Naive thymus-derived CD4-positive, alpha-beta T cell (primary cell): ENCODE measurements around the gene XCR1. TPM values are rescaled to one million over a fixed set of nuclear protein-coding genes. Genes with fewer than 3 reads are reported as not detected.
"Not testable (repeated sequence)": the region's sequence is repeated elsewhere in the genome, so short reads cannot be mapped to it uniquely, and the experiment has no call there.

Experiments
- ATAC-seq: fragments of 150-1000 bp; cut with Tn5 transposase; 2 replicates; pipeline ENCODE4 v1.10.0; 2021; ENCODE audit warnings: mild to moderate bottlenecking, moderate library complexity
- CTCF ChIA-PET: fragments of 350-600 bp; sonication (Branson Sonifier 250); formaldehyde crosslinking; loops from one replicate; lab custom pipeline; 2021; ENCODE audit warnings: antibody characterized with exemption; lab: Charles Lee
- POLR2A ChIA-PET: fragments of 350-600 bp; sonication (Branson Sonifier 250); formaldehyde crosslinking; loops from one replicate; lab custom pipeline; 2021; ENCODE audit warnings: antibody characterized with exemption, inconsistent platforms; lab: Charles Lee
- DNase-seq, 9 donors: peaks; one replicate each; pipeline versions ENCODE4 v3.0.0 to v3.0.0-alpha.2; 2020 to 2022; ENCODE audit warnings: mixed read lengths in 1 of 9
- H3K27ac ChIP-seq: one replicate; pipeline ENCODE4 v1.7.0; 2013; ENCODE audit warnings: mild to moderate bottlenecking, low read depth, low read length, moderate library complexity
- H3K27me3 ChIP-seq, 2 donors: one replicate each; pipeline ENCODE4 v1.7.0; 2013; ENCODE audit warnings: low read length in 2 of 2, mild to moderate bottlenecking in 2 of 2, moderate library complexity in 2 of 2; ENCODE audit not compliant: control insufficient read depth in 2 of 2, insufficient read depth in 2 of 2
- H3K36me3 ChIP-seq, 3 experiments: 1 replicate in 2 of 3; 2 replicates in 1 of 3; pipeline ENCODE4 v1.7.0; 2013; ENCODE audit warnings: low read length in 3 of 3, mild to moderate bottlenecking in 3 of 3, moderate library complexity in 1 of 3; ENCODE audit not compliant: insufficient read depth in 3 of 3, control insufficient read depth in 2 of 3
- H3K4me1 ChIP-seq, 2 donors: one replicate each; pipeline ENCODE4 v1.7.0; 2013; ENCODE audit warnings: low read length in 2 of 2, mild to moderate bottlenecking in 2 of 2, moderate library complexity in 1 of 2; ENCODE audit not compliant: control insufficient read depth in 2 of 2, insufficient read depth in 2 of 2
- H3K4me3 ChIP-seq: 2 replicates; pipeline ENCODE4 v1.7.0; 2013; ENCODE audit warnings: mild to moderate bottlenecking, low read length
- H3K9me3 ChIP-seq, 3 experiments: 1 replicate in 2 of 3; 2 replicates in 1 of 3; pipeline ENCODE4 v1.7.0; 2013; ENCODE audit warnings: low read length in 3 of 3; ENCODE audit not compliant: control insufficient read depth in 2 of 3
- H3K27ac Mint-ChIP-seq, 9 donors: one replicate each; pipeline ENCODE4 v1.8.0; 2020 to 2022; ENCODE audit warnings: mixed read lengths in 9 of 9, mild to moderate bottlenecking in 8 of 9, moderate library complexity in 5 of 9, inconsistent platforms in 2 of 9
- H3K27me3 Mint-ChIP-seq, 5 donors: one replicate each; pipeline ENCODE4 v1.8.0; 2021 to 2022; ENCODE audit warnings: mixed read lengths in 5 of 5, mild to moderate bottlenecking in 1 of 5
- H3K36me3 Mint-ChIP-seq, 5 donors: one replicate each; pipeline ENCODE4 v1.8.0; 2020 to 2022; ENCODE audit warnings: mixed read lengths in 5 of 5, mild to moderate bottlenecking in 3 of 5, inconsistent platforms in 1 of 5
- H3K4me1 Mint-ChIP-seq, 7 donors: one replicate each; pipeline ENCODE4 v1.8.0; 2020 to 2022; ENCODE audit warnings: mixed read lengths in 7 of 7, mild to moderate bottlenecking in 3 of 7, inconsistent platforms in 1 of 7
- H3K4me3 Mint-ChIP-seq, 10 donors: one replicate each; pipeline ENCODE4 v1.8.0; 2020 to 2022; ENCODE audit warnings: mild to moderate bottlenecking in 10 of 10, mixed read lengths in 10 of 10, moderate library complexity in 6 of 10, inconsistent platforms in 2 of 10
- H3K9me3 Mint-ChIP-seq, 11 donors: one replicate each; pipeline ENCODE4 v1.8.0; 2020 to 2022; ENCODE audit warnings: mixed read lengths in 11 of 11, mild to moderate bottlenecking in 4 of 11, inconsistent platforms in 1 of 11, moderate library complexity in 1 of 11
- intact Hi-C, 2 donors: fragments of 100-400 bp; cut with micrococcal nuclease; formaldehyde crosslinking; loops; one replicate each; pipeline ENCODE4 v1.15.1; 2023
- polyA plus RNA-seq, 2 donors: library from polyadenylated mRNA; unstranded; fragments of 300-500 nt; fragmentation: Illumina TruSeq; gene quantifications; one replicate each; pipeline ENCODE4 v1.2.3, GENCODE V29; 2021
- total RNA-seq, 6 experiments: library from RNA in 5 of 6; stranded (reverse) in 5 of 6; gene quantifications; 1 replicate in 5 of 6; 2 replicates in 1 of 6; pipeline ENCODE4 v1.2.3 and lab custom pipeline; 2021 to 2026

XCR1 gene
- total and polyA plus RNA-seq, 7 experiments from 2014 or later, result 0.05 to 0.88 TPM; not detected in 5

DNA sequence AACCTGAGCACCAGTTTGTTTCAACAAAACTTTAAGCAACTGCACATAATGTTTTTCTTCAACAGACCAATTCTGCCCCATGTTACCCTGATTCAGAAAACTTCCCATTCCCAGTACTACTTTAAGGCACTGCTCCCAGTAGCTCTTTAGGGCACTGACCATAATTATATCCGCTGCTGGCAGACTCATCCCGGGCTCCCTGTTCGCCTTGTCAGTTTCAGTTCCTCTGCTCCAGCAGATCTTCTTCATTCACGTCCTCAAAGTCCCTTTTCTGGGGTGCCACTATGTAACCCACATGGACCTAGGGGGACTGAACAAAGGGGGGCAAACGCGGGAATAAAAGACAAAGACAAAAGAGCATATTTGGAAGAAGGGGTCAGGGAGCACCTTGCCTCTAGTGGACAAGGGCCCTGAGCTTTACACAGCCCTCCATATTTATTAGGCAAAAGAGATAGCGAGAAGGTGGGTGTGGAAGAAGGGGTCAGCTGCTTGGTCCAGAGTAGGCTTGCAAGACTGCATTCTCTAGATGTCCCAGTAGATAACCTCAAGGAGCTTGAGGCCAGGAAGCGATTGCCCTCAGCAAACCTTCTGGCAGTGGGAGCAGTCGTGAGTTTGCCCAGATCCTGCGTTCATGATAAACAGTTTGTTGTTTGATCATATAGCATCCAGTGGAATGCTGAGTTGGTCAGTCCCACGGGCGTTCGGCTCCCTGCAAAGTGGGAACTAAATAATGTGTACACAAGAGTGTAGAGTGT is 26.7 kb upstream of the XCR1 start:
- H3K36me3 ChIP-seq, H3K27ac ChIP-seq, H3K4me1 ChIP-seq, H3K9me3 ChIP-seq, H3K4me3 ChIP-seq, H3K27me3 ChIP-seq, H3K36me3 Mint-ChIP-seq, DNase-seq, H3K9me3 Mint-ChIP-seq, ATAC-seq, H3K4me3 Mint-ChIP-seq, POLR2A ChIA-PET: not testable (repeated sequence)
- H3K27me3 Mint-ChIP-seq, result peaks cover 0 to 82% (median 18%) of the 10 kb centered on the region in 5 donors
- intact Hi-C loops, result loop anchor here in 1 of 2 donors (1.0 kb wide), 1 partner anchor 25 kb away; no protein-coding TSS in a partner anchor
- CTCF ChIA-PET, result interaction anchor here (0.5 kb wide), 1 partner anchor 13 kb away, joined by 3 read pairs; no protein-coding TSS in a partner anchor
- peaks cover 0 to 11% (median 8%) of the 10 kb centered on the region in 7 donors for H3K4me1 Mint-ChIP-seq
- peak overlapping the region in 1 of 9 donors; percentile 72 for H3K27ac Mint-ChIP-seq

DNA sequence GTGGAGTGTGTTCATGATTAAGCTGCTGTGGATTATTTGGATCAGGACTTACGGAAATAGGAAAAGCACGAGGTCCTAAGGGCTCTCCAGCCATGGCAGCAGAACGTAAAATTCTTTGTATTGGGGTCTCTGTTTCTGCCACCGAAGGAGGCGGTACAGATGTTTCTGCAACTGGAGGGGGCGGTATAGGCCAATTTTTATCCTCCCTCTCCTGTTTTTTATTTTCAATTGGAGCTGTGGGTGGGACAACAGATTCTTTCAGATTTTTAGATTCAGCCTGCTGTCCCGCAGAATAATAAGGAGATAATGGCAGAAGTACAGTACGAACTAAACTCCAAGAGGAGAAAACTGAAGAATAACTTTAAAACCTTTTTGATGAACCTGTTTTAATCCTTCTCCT is 26.0 kb upstream of the XCR1 start:
- H3K9me3 Mint-ChIP-seq, H3K27me3 ChIP-seq, H3K27ac Mint-ChIP-seq, H3K36me3 Mint-ChIP-seq, H3K4me1 ChIP-seq, H3K4me3 Mint-ChIP-seq, H3K9me3 ChIP-seq, H3K36me3 ChIP-seq, DNase-seq, H3K4me3 ChIP-seq, ATAC-seq, POLR2A ChIA-PET, H3K27ac ChIP-seq: not testable (repeated sequence)
- H3K27me3 Mint-ChIP-seq, result peaks cover 0 to 79% (median 18%) of the 10 kb centered on the region in 5 donors
- CTCF ChIA-PET, result interaction anchor here (0.5 kb wide), 1 partner anchor 13 kb away, joined by 3 read pairs; no protein-coding TSS in a partner anchor
- intact Hi-C loops, result loop anchor here in 1 of 2 donors (1.0 kb wide), 1 partner anchor 26 kb away; no protein-coding TSS in a partner anchor
- peaks cover 0 to 15% (median 10%) of the 10 kb centered on the region in 7 donors for H3K4me1 Mint-ChIP-seq

DNA sequence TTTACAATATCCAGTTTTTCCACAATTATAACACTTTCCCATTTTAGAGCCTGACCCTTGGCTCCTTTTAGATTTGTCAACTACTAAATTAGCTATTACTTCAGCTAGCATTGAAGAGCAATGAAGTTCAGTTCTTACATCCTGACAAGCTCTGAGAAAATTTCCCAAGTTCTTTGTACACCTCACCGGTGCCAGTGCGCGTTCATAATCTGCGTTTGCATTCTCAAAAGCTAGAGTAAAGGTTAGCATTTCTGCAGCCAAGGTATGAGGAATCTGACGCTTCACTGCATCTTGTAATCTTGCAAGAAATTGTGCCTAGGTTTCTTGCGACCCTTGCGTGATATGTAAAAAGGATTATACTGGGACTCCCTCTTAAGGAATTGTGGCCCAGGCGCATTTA is 25.2 kb upstream of the XCR1 start:
- intact Hi-C loops, result no loop called here
- H3K4me1 Mint-ChIP-seq, result peaks cover 4 to 22% (median 14%) of the 10 kb centered on the region in 7 donors
- Histone ChIP-seq H3K4me1 (no peaks in the 10 kb centered on the region), H3K9me3 (no peaks in the 10 kb centered on the region), H3K27ac (no peak overlapping the region), H3K4me3 (no peak overlapping the region), H3K27me3 (no peaks in the 10 kb centered on the region), H3K36me3 (no peaks in the 10 kb centered on the region)
- H3K9me3 Mint-ChIP-seq, result peaks cover 0 to 2% (median 0%) of the 10 kb centered on the region in 11 donors
- ChIA-PET CTCF (interaction anchor here (0.8 kb wide), 1 partner anchor 23 kb away, joined by 3 read pairs; no protein-coding TSS in a partner anchor), POLR2A (no interaction called here)
- peak overlapping the region in 1 of 9 donors; percentile 37 for H3K27ac Mint-ChIP-seq
- no peak for DNase-seq
- ATAC-seq, result no peak
- H3K4me3 Mint-ChIP-seq, result no peak overlapping the region
- peaks cover 0 to 6% (median 0%) of the 10 kb centered on the region in 5 donors for H3K36me3 Mint-ChIP-seq
- H3K27me3 Mint-ChIP-seq, result peaks cover 0 to 72% (median 13%) of the 10 kb centered on the region in 5 donors

DNA sequence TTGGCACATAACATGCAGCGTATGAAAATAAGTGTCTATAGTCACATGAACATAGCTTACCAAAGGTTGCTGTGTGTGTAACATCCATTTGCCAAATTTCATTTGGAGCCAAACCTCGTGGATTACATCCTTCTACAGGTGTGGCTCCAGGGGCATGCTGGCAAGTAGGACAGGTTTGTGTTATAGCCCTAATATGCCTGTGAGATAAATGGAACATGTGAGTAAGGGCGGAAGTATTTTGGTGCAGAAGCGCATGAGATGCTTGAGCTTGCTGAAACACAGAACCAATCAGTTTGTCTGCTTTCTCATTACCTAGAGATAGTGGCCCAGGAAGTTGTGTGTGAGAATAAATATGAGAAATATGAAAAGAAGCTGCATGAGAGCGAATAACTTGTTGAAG is 21.8 kb upstream of the XCR1 start:
- H3K36me3 Mint-ChIP-seq, result peaks cover 0 to 18% (median 7%) of the 10 kb centered on the region in 5 donors
- Histone ChIP-seq H3K36me3 (no peaks in the 10 kb centered on the region), H3K27ac (no peak overlapping the region), H3K27me3 (no peaks in the 10 kb centered on the region), H3K4me1 (peaks cover 13 to 19% of the 10 kb centered on the region in 2 donors), H3K4me3 (no peak overlapping the region), H3K9me3 (no peaks in the 10 kb centered on the region)
- ATAC-seq, result no peak
- no peak overlapping the region for H3K4me3 Mint-ChIP-seq
- H3K9me3 Mint-ChIP-seq, result peaks cover 0 to 21% (median 6%) of the 10 kb centered on the region in 11 donors
- intact Hi-C loops, result no loop called here
- ChIA-PET CTCF (interaction anchor here (0.9 to 1.4 kb wide), 3 partner anchors 16 to 29 kb away, joined by 3 to 5 read pairs (median 5); no protein-coding TSS in a partner anchor), POLR2A (interaction anchor here (0.6 to 1.0 kb wide), 2 partner anchors 17 to 93 kb away, joined by 4 to 6 read pairs; no protein-coding TSS in a partner anchor)
- peaks cover 0 to 49% (median 6%) of the 10 kb centered on the region in 5 donors for H3K27me3 Mint-ChIP-seq
- peak overlapping the region in 2 of 9 donors; percentile 14 to 36 for H3K27ac Mint-ChIP-seq
- H3K4me1 Mint-ChIP-seq, result peaks cover 21 to 44% (median 33%) of the 10 kb centered on the region in 7 donors
- no peak for DNase-seq

DNA sequence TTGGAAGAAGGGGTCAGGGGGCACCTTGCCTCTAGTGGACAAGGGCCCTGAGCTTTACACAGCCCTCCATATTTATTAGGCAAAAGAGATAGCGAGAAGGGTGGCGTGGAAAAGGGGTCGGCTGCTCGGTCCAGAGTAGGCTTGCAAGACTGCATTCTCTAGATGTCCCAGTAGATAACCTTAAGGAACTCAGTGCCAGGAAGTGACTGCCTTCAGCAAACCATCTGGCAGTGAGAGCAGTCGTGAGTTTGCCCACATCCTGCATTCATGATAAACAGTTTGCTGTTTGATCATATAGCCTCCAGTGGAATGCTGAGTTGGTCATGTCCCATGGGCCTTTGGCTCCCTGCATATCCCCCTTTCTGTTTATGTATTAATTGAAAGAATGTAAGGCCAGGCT is 18.9 kb upstream of the XCR1 start:
- intact Hi-C loops, result loop anchor here in 1 of 2 donors (1.0 kb wide), 1 partner anchor 19 kb away; no protein-coding TSS in a partner anchor
- peak in 7 of 9 donors; percentile 20 to 60 (median 50) for DNase-seq
- peaks cover 0 to 28% (median 9%) of the 10 kb centered on the region in 11 donors for H3K9me3 Mint-ChIP-seq
- H3K9me3 ChIP-seq, H3K36me3 ChIP-seq, H3K27ac ChIP-seq, H3K27me3 ChIP-seq, H3K4me3 ChIP-seq: not testable (repeated sequence)
- peak overlapping the region in 9 of 10 donors; percentile 21 to 69 (median 57) for H3K4me3 Mint-ChIP-seq
- ATAC-seq, result peak; percentile 58
- H3K27me3 Mint-ChIP-seq, result peaks cover 0 to 50% (median 0%) of the 10 kb centered on the region in 5 donors
- POLR2A ChIA-PET, result interaction anchor here (1.1 to 1.6 kb wide), 2 partner anchors 17 to 31 kb away, joined by 3 read pairs; no protein-coding TSS in a partner anchor
- peaks cover 13 to 19% of the 10 kb centered on the region in 2 donors for H3K4me1 ChIP-seq
- H3K4me1 Mint-ChIP-seq, result peaks cover 21 to 44% (median 33%) of the 10 kb centered on the region in 7 donors
- H3K27ac Mint-ChIP-seq, result peak overlapping the region; percentile 58 to 92 (median 86)
- H3K36me3 Mint-ChIP-seq, result peaks cover 0 to 31% (median 7%) of the 10 kb centered on the region in 5 donors
- CTCF ChIA-PET, result interaction anchor here (1.3 to 1.8 kb wide), 2 partner anchors 32 to 108 kb away, joined by 3 to 6 read pairs; no protein-coding TSS in a partner anchor

DNA sequence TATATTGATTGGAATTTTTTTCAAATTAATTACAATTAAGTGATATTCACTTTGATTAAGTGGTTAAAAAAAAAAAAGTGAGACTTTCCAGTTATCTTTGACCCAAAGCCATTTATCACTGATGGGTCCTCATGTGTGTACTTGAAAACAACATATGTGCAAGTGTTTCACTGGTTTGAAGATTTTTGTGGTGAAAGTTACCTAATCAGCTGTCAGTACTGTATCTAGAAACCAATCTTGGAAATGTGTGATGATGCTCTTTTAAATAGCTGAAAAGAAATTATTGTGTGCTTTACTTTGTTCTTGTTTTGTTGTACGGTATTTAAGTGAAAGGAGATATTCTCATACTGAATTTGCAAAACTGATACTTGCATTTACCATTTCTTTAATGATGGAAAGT is 11.6 kb upstream of the XCR1 start:
- ATAC-seq (no peak), DNase-seq (no peak)
- CTCF ChIA-PET, result no interaction called here

More for the DNA sequence above, 11.6 kb upstream of the XCR1 start:
- Mint-ChIP-seq H3K27me3 (peaks cover 0 to 43% (median 0%) of the 10 kb centered on the region in 5 donors), H3K4me3 (no peak overlapping the region), H3K4me1 (peaks cover 0 to 4% (median 0%) of the 10 kb centered on the region in 7 donors), H3K27ac (no peak overlapping the region), H3K36me3 (peaks cover 0 to 16% (median 0%) of the 10 kb centered on the region in 5 donors), H3K9me3 (peaks cover 0 to 9% (median 0%) of the 10 kb centered on the region in 11 donors)
- no peaks in the 10 kb centered on the region for H3K36me3 ChIP-seq
- no peak overlapping the region for H3K4me3 ChIP-seq
- intact Hi-C loops, result no loop called here
- no peak overlapping the region for H3K27ac ChIP-seq
- H3K27me3 ChIP-seq, result no peaks in the 10 kb centered on the region
- POLR2A ChIA-PET, result interaction anchor here (0.7 to 1.1 kb wide), 2 partner anchors 10 to 24 kb away, joined by 3 to 4 read pairs; no protein-coding TSS in a partner anchor
- H3K9me3 ChIP-seq, result no peaks in the 10 kb centered on the region
- no peaks in the 10 kb centered on the region for H3K4me1 ChIP-seq
